Endothelial cell of umbilical vein (primary cell): ENCODE data around the gene DXO.

Experiments
- EZH2 ChIP-seq: IDR thresholded peaks from 2 replicates; pipeline ENCODE4 v1.6.1; 2012; ENCODE audit warnings: borderline replicate concordance, low read depth, mild to moderate bottlenecking, moderate library complexity, low read length, inconsistent platforms; ENCODE audit not compliant: severe bottlenecking
- FOS ChIP-seq: IDR thresholded peaks from 2 replicates; pipeline ENCODE4 v1.6.1; 2011; ENCODE audit warnings: mild to moderate bottlenecking, low read length, moderate library complexity, borderline replicate concordance; ENCODE audit not compliant: insufficient read depth
- GATA2 ChIP-seq: IDR thresholded peaks from 2 replicates; pipeline ENCODE4 v1.7.0; 2011; ENCODE audit warnings: low read depth, mild to moderate bottlenecking, moderate library complexity, mixed read lengths, low read length; ENCODE audit not compliant: insufficient read length, insufficient read depth
- JUN ChIP-seq: IDR thresholded peaks from 2 replicates; pipeline ENCODE4 v1.6.1; 2011; ENCODE audit warnings: borderline replicate concordance, low read depth; ENCODE audit not compliant: insufficient read length, insufficient read depth
- MYC ChIP-seq: IDR thresholded peaks from one replicate; pipeline ENCODE4 v1.6.1; 2011; ENCODE audit warnings: mild to moderate bottlenecking, low read depth, low read length
- POLR2A ChIP-seq: IDR thresholded peaks from 2 replicates; pipeline ENCODE4 v1.6.1; 2012; ENCODE audit warnings: low read depth, mild to moderate bottlenecking, control low read depth, low read length
- POLR2AphosphoS5 ChIP-seq: IDR thresholded peaks from 2 replicates; pipeline ENCODE4 v1.6.1; 2012; ENCODE audit warnings: low read depth, mild to moderate bottlenecking, control low read depth, low read length, moderate library complexity; ENCODE audit not compliant: insufficient read depth
- TF ChIP-seq, protein P1 (sequence below), 2 donors: IDR thresholded peaks; 1 replicate in 1 of 2; 2 replicates in 1 of 2; pipeline ENCODE4 v1.5.1; 2011; ENCODE audit warnings: low read length in 2 of 2, mild to moderate bottlenecking in 2 of 2, moderate library complexity in 2 of 2, control low read depth in 1 of 2, inconsistent platforms in 1 of 2, low read depth in 1 of 2; ENCODE audit not compliant: insufficient read depth in 1 of 2; ENCODE audit errors: extremely low read depth in 1 of 2
- TF ChIP-seq, protein P2 (sequence below): IDR thresholded peaks from 2 replicates; pipeline ENCODE4 v1.6.1; 2011; ENCODE audit not compliant: insufficient read depth, insufficient read length

- TF ChIP-seq, protein P1, sequence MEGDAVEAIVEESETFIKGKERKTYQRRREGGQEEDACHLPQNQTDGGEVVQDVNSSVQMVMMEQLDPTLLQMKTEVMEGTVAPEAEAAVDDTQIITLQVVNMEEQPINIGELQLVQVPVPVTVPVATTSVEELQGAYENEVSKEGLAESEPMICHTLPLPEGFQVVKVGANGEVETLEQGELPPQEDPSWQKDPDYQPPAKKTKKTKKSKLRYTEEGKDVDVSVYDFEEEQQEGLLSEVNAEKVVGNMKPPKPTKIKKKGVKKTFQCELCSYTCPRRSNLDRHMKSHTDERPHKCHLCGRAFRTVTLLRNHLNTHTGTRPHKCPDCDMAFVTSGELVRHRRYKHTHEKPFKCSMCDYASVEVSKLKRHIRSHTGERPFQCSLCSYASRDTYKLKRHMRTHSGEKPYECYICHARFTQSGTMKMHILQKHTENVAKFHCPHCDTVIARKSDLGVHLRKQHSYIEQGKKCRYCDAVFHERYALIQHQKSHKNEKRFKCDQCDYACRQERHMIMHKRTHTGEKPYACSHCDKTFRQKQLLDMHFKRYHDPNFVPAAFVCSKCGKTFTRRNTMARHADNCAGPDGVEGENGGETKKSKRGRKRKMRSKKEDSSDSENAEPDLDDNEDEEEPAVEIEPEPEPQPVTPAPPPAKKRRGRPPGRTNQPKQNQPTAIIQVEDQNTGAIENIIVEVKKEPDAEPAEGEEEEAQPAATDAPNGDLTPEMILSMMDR (IDR thresholded peaks at IDR 0.05; ENCODE audit: extremely low read depth in 1 of 2, insufficient read depth in 1 of 2, low read depth in 1 of 2, low read length in 2 of 2), result no peak
- TF ChIP-seq POLR2A (peak; percentile 93), EZH2 (no peak), POLR2AphosphoS5 (peak; percentile 96), FOS (no peak), MYC (peak; percentile 6), GATA2 (no peak), JUN (no peak)
- TF ChIP-seq, protein P2, sequence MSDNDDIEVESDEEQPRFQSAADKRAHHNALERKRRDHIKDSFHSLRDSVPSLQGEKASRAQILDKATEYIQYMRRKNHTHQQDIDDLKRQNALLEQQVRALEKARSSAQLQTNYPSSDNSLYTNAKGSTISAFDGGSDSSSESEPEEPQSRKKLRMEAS, result peak; percentile 53
These were observed 12.9 kb downstream of the DXO start, which contains the start of the genes NELFE and SKIC2 for GRCh38 chr6:31958741-31959739.
